Stimulated activated CD4-positive, alpha-beta T cell treated with anti-CD3 and anti-CD28 coated beads, Interleukin-2, amount 100 ng/mL, for 24 hours (primary cell): ENCODE results near the gene BTBD9.
"Not testable (repeated sequence)": the region's sequence is repeated elsewhere in the genome, so short reads cannot be mapped to it uniquely, and the experiment has no call there.

Experiments used
- DNase-seq, 2 donors: peaks; one replicate each; pipeline ENCODE4 v3.0.0-alpha.2; 2020

Gene BTBD9

DNA sequence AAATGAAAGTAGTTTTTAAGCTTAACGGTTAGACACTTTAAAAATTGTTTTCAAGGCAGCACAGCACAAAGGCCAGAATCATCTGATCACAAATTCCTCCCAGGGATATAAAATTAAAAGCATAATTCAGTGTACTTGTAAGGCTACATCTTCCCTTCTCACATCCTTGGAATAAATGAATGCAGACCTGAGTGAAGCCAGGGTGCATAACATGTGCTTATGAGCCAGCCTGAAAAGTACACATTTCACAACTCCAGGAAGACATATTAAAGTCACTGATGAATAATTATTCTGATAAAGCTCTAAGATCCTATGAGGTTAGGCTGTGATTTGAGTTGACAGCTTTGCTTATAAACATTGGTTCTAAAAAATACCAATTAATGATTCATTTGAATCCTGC lies 163.6 kb downstream of the BTBD9 start:
- no peak for DNase-seq

DNA sequence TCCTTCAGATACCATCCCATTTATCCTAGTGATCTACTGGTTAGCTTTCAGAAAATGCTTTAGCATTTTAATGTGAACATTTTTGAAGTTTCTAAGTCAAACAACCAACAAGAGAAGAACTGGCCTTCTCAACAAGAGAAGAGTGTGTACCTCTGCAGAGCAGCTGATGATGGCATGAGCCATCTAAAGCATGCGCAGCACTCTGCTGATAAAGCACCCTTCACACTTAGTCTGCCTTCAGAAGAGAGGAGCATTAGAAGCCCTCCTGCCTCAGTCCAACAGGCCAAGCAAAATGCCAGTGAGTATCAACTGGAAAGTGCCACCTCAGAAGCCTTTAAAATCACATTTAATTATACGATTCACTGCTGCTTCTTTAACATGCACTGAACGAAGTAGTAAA lies 169.2 kb downstream of the BTBD9 start:
- no peak for DNase-seq

- DNase-seq = no peak
These were observed 172.2 kb downstream of the BTBD9 start for GRCh38 chr6:38467566-38467965.

DNA sequence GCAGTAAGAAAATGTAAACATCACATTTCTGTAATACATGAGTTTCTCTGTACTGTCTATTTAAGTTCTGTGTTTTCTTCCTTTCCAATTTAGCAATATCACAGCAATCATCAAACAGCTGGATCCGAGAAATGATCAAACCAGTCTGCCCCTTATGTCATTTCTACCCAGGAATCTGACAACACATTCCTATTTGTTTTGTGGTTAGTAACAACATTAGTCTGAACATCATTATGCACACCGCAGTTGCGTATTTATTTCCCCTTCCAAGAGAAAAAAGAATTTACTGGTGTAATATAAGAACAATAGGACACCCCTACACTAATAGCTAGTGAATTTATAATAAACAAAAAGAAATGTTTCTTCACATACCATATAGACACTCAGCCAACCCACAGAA lies 179.5 kb downstream of the BTBD9 start:
- no peak for DNase-seq

DNA sequence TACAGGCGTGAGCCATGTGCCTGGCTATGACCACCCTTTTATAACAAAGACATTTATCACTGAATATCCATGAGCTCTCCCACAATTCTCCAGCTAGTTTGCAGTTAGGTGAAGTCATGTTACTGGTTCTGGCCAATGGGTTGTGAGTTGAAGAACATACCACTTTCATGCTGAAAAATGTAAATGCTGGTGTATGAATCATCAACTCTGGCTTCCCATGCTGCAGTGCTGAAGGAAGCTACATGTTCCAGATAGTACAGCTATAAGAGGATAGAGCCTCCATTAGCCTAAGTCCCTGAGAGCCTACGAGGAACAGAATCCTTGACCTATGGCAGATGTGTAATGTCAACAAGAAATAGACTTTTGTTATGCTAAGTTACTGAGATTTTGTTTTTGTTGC lies 180.4 kb downstream of the BTBD9 start:
- no peak for DNase-seq

- no peak for DNase-seq
These were observed 185.9 kb downstream of the BTBD9 start for GRCh38 chr6:38453861-38454260.

- DNase-seq = no peak
These were observed 186.7 kb downstream of the BTBD9 start for GRCh38 chr6:38452816-38453660.

DNA sequence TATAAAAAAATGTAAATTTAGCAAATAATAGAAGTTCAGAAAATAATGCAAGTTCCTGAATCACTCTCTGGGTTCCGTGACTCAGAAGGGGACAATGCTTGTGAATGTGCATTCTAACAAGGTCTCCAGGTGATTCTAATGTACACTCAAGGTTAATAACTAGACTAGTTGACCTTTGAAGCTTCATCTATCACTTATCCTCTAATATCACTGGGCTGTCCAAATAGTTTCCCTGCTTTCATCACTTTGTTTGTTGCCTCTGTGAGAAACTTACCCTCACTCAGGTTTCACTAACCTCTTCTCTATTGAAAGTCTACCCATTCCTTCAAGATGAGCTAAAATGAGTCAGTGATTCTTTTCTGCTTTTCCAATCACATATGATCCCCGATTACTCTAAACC lies 189.0 kb downstream of the BTBD9 start:
- no peak for DNase-seq

DNA sequence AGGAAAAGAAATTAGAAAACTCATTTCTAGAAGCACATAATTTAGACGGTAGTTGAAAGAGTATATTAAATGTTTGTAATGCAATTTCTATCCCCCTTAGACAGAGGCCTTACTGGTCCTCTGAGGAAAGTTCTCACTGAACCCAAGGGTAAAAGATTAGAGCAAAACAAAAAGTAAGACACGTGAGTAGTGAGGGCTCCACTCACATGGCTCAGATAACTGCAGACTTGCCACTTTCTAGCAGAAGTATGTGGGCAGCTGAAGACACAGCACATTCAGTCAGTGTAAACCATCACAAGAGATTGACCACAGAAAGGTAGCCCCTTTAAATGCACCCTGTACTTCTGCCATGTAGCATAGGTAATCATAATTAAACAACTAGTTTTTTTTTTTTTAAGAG lies 193.8 kb downstream of the BTBD9 start:
- no peak for DNase-seq

- DNase-seq = no peak
These were observed 194.4 kb downstream of the BTBD9 start for GRCh38 chr6:38445336-38445735.

DNA sequence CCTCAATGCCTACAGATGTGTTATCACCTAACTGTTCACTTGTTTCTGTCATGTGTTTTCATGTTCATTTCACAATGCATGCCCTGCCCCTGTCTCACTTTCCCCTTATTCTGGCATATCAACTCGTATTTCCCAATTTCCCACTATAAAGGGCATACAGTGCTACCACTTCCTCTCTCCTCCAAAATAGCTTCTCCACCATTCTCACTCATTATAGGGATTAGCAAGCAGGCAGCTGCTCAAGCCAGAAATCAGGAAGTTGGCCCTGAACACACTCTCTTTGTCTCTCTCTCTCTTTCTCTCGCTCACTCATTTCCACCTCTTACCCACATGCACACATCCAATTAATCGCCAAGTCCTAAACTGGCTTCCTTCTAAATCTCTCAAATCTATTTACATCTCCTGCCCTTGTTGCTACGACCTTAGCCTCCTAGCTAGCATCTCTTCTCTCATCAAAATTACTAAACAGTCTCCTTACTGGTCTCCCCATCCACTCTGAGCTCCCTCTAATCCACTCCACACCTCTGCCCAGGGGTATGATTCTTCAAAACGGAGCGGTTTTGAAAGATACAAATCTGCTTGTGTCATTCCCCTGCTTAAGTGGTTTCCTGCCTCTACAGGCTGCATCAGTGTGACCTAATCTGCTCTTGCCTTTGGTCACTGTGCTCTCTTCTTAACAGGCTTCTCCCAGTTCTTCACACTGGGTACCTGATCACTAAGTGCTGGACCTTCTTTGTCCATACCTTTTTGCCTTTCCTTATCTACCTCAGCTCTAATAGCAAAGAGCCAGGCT lies 196.2 kb downstream of the BTBD9 start:
- DNase-seq = no peak

- DNase-seq = no peak
These were observed 201.6 kb downstream of the BTBD9 start for GRCh38 chr6:38438097-38438496.

DNA sequence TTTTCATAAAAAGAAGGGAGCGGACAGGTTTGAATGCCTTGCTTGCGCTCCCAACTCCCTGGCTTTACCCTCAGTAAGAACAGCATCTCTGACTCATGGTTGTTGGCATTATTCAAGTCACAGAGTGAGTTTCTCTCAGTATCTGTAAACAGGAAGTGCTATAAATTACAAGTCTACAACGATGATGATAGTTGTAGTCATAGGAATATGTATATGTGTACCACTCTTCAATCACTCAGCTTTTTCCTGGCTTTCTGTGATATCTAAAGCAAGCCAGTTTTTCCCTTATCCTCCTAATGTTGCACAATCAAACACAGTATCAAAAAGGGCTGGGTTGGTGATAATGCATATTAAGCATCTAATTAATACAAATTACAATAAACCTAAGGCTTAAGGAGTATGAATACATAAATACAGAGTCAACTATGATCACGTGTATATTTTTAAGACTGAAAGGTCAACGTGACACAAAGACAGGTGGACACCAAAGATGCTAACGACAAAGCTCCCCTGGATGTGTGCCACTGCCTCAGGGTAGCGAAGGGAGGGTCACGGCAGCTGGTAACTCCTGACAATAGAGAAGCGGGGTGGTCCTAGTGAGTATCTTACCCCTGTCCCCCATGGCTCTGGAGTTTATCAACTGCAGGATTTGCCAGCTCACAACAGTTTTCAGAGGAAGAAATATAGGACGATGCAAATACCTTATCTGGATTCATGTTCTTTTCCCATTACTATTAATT lies 202.8 kb downstream of the BTBD9 start:
- no peak for DNase-seq

- no peak for DNase-seq
These were observed 204.4 kb downstream of the BTBD9 start for GRCh38 chr6:38435330-38435729.

DNA sequence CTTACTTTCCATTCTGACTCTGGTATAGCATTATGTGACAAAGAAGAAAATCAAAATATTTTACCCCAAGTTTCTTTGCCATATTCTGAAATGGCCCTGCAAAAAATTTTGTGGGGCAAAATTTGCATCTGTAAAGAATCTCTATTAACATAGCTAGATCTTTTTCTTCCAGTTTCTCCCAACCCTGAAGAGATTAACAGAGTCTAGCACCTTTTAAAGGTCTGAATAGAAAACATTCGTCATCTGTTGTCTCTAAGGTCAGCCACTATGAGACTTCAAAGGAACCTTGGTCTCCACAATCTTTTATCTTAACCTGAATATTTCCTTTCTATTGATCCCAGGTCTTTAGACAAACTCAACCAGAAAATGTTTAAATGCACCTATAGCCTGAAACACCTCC lies 205.7 kb downstream of the BTBD9 start:
- DNase-seq = no peak

GRCh38 chr6:38432479-38432878 lies 207.2 kb downstream of the BTBD9 start:
- DNase-seq = no peak

GRCh38 chr6:38432079-38432478 lies 207.7 kb downstream of the BTBD9 start:
- no peak for DNase-seq

GRCh38 chr6:38429546-38429945 lies 210.2 kb downstream of the BTBD9 start:
- no peak for DNase-seq

GRCh38 chr6:38427492-38428210 lies 212.1 kb downstream of the BTBD9 start:
- DNase-seq = no peak

DNA sequence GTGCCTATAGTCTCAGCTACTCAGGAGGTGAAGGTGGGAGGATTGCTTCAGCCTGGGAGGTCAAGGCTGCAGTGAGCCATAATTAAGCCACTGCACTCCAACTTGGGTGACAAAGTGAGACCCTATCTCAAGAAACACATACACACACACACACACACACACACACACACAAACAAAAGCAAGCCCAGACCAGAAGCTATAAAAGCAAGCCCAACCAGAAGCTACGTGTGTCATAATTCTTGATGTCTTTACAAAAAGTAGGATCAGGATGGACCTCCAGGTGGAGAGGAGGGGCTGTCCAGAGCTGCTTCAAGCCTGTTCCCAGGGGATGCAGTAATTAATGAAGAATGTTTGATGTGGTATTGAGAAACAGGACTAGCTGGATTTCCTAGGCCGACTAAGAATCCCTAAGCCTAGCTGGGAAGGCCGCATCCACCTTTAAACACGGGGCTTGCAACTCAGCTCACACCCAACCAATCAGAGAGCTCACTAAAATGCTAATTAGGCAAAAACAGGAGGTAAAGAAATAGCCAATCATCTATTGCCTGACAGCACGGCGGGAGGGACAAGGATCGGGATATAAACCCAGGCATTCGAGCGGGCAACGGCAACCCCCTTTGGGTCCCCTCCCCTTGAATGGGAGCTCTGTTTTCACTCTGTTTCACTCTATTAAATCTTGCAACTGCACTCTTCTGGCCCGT lies 213.8 kb downstream of the BTBD9 start:
- not testable (repeated sequence) for DNase-seq

DNA sequence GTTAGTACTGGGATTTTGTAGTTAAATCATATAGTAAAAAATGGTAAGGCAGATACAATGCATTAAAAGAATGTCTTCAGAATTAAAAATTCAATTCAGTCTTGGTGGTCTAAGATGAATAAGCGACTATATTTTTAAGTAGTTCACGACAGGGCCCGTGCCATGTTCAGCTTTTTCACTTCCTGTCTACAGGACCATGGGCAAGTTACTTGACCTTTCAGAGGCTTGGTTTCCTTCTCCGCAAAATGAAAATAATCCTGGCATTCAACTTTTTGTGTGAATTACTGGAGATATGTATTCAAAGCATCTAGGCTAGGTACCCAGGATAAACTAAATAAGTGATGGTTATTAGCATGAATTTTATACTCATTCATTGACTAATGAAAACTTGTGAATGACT lies 216.0 kb downstream of the BTBD9 start:
- no peak for DNase-seq

GRCh38 chr6:38420207-38420606 lies 219.5 kb downstream of the BTBD9 start:
- no peak for DNase-seq
